Measurements from ENCODE around the gene MCM7. TPM values are rescaled to one million over a fixed set of nuclear protein-coding genes. Genes with fewer than 3 reads are reported as not detected.

Gene MCM7
- total and polyA plus RNA-seq, 2 of the 13 experiments (the other 11 are each of a cell fraction or from before 2014, with no cell fraction given), result 84.5 to 214 TPM

- TF ChIP-seq SP2 (CRISPR knock-in tag; IDR thresholded peaks at IDR 0.05) (peak; percentile 38; the same call in 1 of the 2 replicates), ZNF687 (CRISPR knock-in tag; IDR thresholded peaks at IDR 0.05) (peak; percentile 80), GTF2F1 (IDR thresholded peaks at IDR 0.05; ENCODE audit: low read length) (no peak), PBX2 (CRISPR knock-in tag; IDR thresholded peaks at IDR 0.05) (no peak), RARA (CRISPR knock-in tag; IDR thresholded peaks at IDR 0.05) (0 out of 2 replicates have a peak, but pooled peaks have one; percentile 6), SNAI1 (CRISPR knock-in tag; IDR thresholded peaks at IDR 0.05; ENCODE audit: borderline replicate concordance) (no peak), E2F1 (CRISPR knock-in tag; IDR thresholded peaks at IDR 0.05) (peak; percentile 52; the same call in 1 of the 2 replicates), ZNF275 (CRISPR knock-in tag; IDR thresholded peaks at IDR 0.05; ENCODE audit: borderline replicate concordance) (no peak), ZNF784 (CRISPR knock-in tag; IDR thresholded peaks at IDR 0.05; ENCODE audit: borderline replicate concordance) (0 out of 2 replicates have a peak, but pooled peaks have one; percentile 16), CREB3 (CRISPR knock-in tag; IDR thresholded peaks at IDR 0.05) (no peak; the same call in 1 of the 2 replicates), FOXK2 (IDR thresholded peaks at IDR 0.05) (peak; percentile 94), TRIM22 (IDR thresholded peaks at IDR 0.05) (no peak), ZNF597 (CRISPR knock-in tag; IDR thresholded peaks at IDR 0.05) (no peak; the same call in 1 of the 2 replicates), EEA1 (CRISPR knock-in tag; IDR thresholded peaks at IDR 0.05; ENCODE audit: borderline replicate concordance) (peak; percentile 76), RBFOX2 (IDR thresholded peaks at IDR 0.05; ENCODE audit: low read depth, low read length) (peak; percentile 80)
Observed at GRCh38 chr7:100126931-100127865, 26.0 kb upstream of the MCM7 start, which contains the start of gene MBLAC1 (continued).

Data from HepG2 (cell line).